GM12878 (cell line): ENCODE measurements around the gene CDK16. TPM values are rescaled to one million over a fixed set of nuclear protein-coding genes. Genes with fewer than 3 reads are reported as not detected.

Experiments used
- CHD4 ChIP-seq: fragments of 200-600 bp; sonication (generic); IDR thresholded peaks from 2 replicates; pipeline ENCODE4 v1.6.1; 2016; ENCODE audit warnings: mild to moderate bottlenecking
- CTCF ChIP-seq, 3 experiments: IDR thresholded peaks in 2 of 3; conservative IDR thresholded peaks in 1 of 3; 2 replicates each; pipeline ENCODE4 v1.5.1; 2011; ENCODE audit warnings: low read depth in 3 of 3, low read length in 3 of 3, mild to moderate bottlenecking in 3 of 3, control low read depth in 2 of 3, moderate library complexity in 2 of 3, inconsistent platforms in 1 of 3, mixed read lengths in 1 of 3; ENCODE audit not compliant: control insufficient read depth in 2 of 3, insufficient read depth in 1 of 3; ENCODE audit errors: extremely low read depth in 1 of 3
- DPF2 ChIP-seq: fragments of 450-650 bp; IDR thresholded peaks from 2 replicates; pipeline ENCODE4 v1.6.1; 2017; ENCODE audit warnings: mild to moderate bottlenecking
- IKZF2 ChIP-seq, 2 experiments: fragments of 450-650 bp; IDR thresholded peaks; 2 replicates each; pipeline ENCODE4 v1.6.1; 2017; ENCODE audit warnings: mild to moderate bottlenecking in 2 of 2, moderate library complexity in 2 of 2
- IRF5 ChIP-seq: fragments of 450-650 bp; IDR thresholded peaks from 2 replicates; pipeline ENCODE4 v1.6.1; 2017; ENCODE audit warnings: borderline replicate concordance
- NFIC ChIP-seq: IDR thresholded peaks from 2 replicates; pipeline ENCODE4 v1.6.1; 2012; ENCODE audit warnings: low read depth, mild to moderate bottlenecking, inconsistent platforms, low read length, moderate library complexity
- PBX3 ChIP-seq: IDR thresholded peaks from 2 replicates; pipeline ENCODE4 v1.6.1; 2011; ENCODE audit warnings: mild to moderate bottlenecking, low read depth, low read length, moderate library complexity; ENCODE audit not compliant: insufficient replicate concordance
- RUNX3 ChIP-seq: IDR thresholded peaks from 2 replicates; pipeline ENCODE4 v1.6.1; 2012; ENCODE audit warnings: low read length, inconsistent platforms
- SREBF1 ChIP-seq: IDR thresholded peaks from 2 replicates; pipeline ENCODE4 v1.6.1; 2012; ENCODE audit warnings: mild to moderate bottlenecking, low read length
- SREBF2 ChIP-seq: IDR thresholded peaks from 2 replicates; pipeline ENCODE4 v1.6.1; 2012; ENCODE audit warnings: mild to moderate bottlenecking, low read length
- STAT1 ChIP-seq: fragments of 450-650 bp; conservative IDR thresholded peaks from 2 replicates; pipeline ENCODE4 v1.6.1; 2014; ENCODE audit warnings: antibody characterized with exemption, mild to moderate bottlenecking
- STAT3 ChIP-seq: IDR thresholded peaks from 2 replicates; pipeline ENCODE4 v1.6.1; 2011; ENCODE audit warnings: low read depth, low read length, improper control_type of control experiment
- TARDBP ChIP-seq: IDR thresholded peaks from 2 replicates; pipeline ENCODE4 v1.6.1; 2016; ENCODE audit warnings: borderline replicate concordance
- ZBTB4 ChIP-seq: fragments of 450-650 bp; formaldehyde crosslinking; IDR thresholded peaks from 2 replicates; pipeline ENCODE4 v1.4.0; 2022; ENCODE audit warnings: mild to moderate bottlenecking, moderate library complexity
- ZNF274 ChIP-seq: IDR thresholded peaks from one replicate; pipeline ENCODE4 v1.8.0; 2011; ENCODE audit not compliant: insufficient read length, insufficient read depth
- ZNF592 ChIP-seq: fragments of 450-650 bp; IDR thresholded peaks from 2 replicates; pipeline ENCODE4 v1.6.1; 2017; ENCODE audit warnings: mild to moderate bottlenecking, moderate library complexity
- polyA plus RNA-seq, 11 experiments: library from polyadenylated mRNA; depleted of rRNA in 4 of 11; unstranded in 6 of 11; stranded (reverse) in 5 of 11; fragments of >200 nt; fragmentation: Nextera tagmentation in 4 of 11; fragmentation: Illumina TruSeq in 1 of 11; extraction: Ambion mirVana in 4 of 11; extraction: Trizol in 1 of 11; gene quantifications; 1 replicate in 1 of 11; 2 replicates in 10 of 11; pipeline versions ENCODE4 v1.2.1 to v1.2.3, GENCODE V29; 2011 to 2016; ENCODE audit warnings: inconsistent platforms in 2 of 11, missing spikeins in 2 of 11, low read depth in 1 of 11
- total RNA-seq, 4 experiments: library from RNA; depleted of rRNA in 3 of 4; stranded (reverse); fragments of >200 nt in 3 of 4; fragmentation: Illumina TruSeq in 1 of 4; extraction: Trizol in 1 of 4; gene quantifications; 2 replicates each; pipeline versions ENCODE4 v1.2.1 to v1.2.3, GENCODE V29; 2013 to 2021

CDK16 gene
- total and polyA plus RNA-seq, 10 of the 15 experiments (the other 5 are each of a cell fraction or from before 2014, with no cell fraction given): 2.4 to 75.1 (median 48.2) TPM

GRCh38 chrX:47190445-47191269 lies 27.8 kb upstream of the CDK16 start (continued):
- TF ChIP-seq STAT1: no peak
- no peak for TF ChIP-seq NFIC
- no peak for TF ChIP-seq ZNF274
- TF ChIP-seq STAT3: no peak
- peak in 1 of 2 experiments; percentile 20; a peak in 1 of 4 replicates for TF ChIP-seq IKZF2 (IDR thresholded peaks at IDR 0.05)
- no peak for TF ChIP-seq IRF5
- TF ChIP-seq SREBF1: peak; percentile 94
- TF ChIP-seq CTCF (IDR thresholded peaks at IDR 0.05 in 2 of 3, conservative IDR thresholded peaks at IDR 0.05 in 1 of 3; ENCODE audit: control insufficient read depth in 2 of 3, extremely low read depth in 1 of 3, insufficient read depth in 1 of 3, low read depth in 3 of 3, low read length in 3 of 3): no peak
- TF ChIP-seq DPF2: no peak
- no peak; the same call in 1 of the 2 replicates for TF ChIP-seq RUNX3
- no peak for TF ChIP-seq SREBF2
- no peak for TF ChIP-seq ZBTB4 (CRISPR knock-in tag)
- no peak for TF ChIP-seq ZNF592
- TF ChIP-seq CHD4: no peak
- TF ChIP-seq TARDBP: peak; percentile 70; the same call in 1 of the 2 replicates
- no peak for TF ChIP-seq PBX3
